A673 (cell line): ENCODE data around the gene PILRB. TPM values are rescaled to one million over a fixed set of nuclear protein-coding genes. Genes with fewer than 3 reads are reported as not detected.

Source experiments
- BruUV-seq: library from RNA; stranded (reverse); fragments of 400-500 nt; replicated peaks from 2 replicates; lab custom pipeline; 2021; lab: Mats Ljungman, UMichigan
- CTCF ChIA-PET: fragments of 300-600 bp; sonication (Branson Sonifier 250); formaldehyde crosslinking; loops from one replicate; lab custom pipeline; 2022; ENCODE audit warnings: antibody characterized with exemption; lab: Charles Lee
- POLR2A ChIA-PET: fragments of 300-600 bp; sonication (Branson Sonifier 250); formaldehyde crosslinking; loops from one replicate; lab custom pipeline; 2022; ENCODE audit warnings: antibody characterized with exemption; ENCODE audit not compliant: low non-redundant PET; lab: Charles Lee
- DNase-seq: peaks from one replicate; pipeline ENCODE4 v3.0.0-alpha.2; 2015; ENCODE audit warnings: low spot score
- H3K27ac ChIP-seq: fragments of 200-600 bp; sonication (generic); 2 replicates; pipeline ENCODE4 v1.5.1; 2016; ENCODE audit warnings: mixed run types, low read depth, mild to moderate bottlenecking, mixed read lengths, antibody characterized with exemption, low read length; ENCODE audit not compliant: poor library complexity, severe bottlenecking
- H3K27me3 ChIP-seq: fragments of 200-600 bp; sonication (generic); replicated peaks from 2 replicates; pipeline ENCODE4 v1.6.1; 2017; ENCODE audit warnings: mixed run types, low read depth, mild to moderate bottlenecking, mixed read lengths, antibody characterized with exemption, low read length; ENCODE audit not compliant: insufficient read depth, poor library complexity
- H3K36me3 ChIP-seq: fragments of 200-600 bp; sonication (generic); 2 replicates; pipeline ENCODE4 v1.6.1; 2016; ENCODE audit warnings: mixed run types, mild to moderate bottlenecking, mixed read lengths, antibody characterized with exemption, low read length; ENCODE audit not compliant: insufficient read depth, poor library complexity, severe bottlenecking
- H3K4me1 ChIP-seq: fragments of 200-600 bp; sonication (generic); 2 replicates; pipeline ENCODE4 v1.6.1; 2017; ENCODE audit warnings: mixed run types, mild to moderate bottlenecking, mixed read lengths, antibody characterized with exemption, low read length; ENCODE audit not compliant: insufficient read depth, poor library complexity, severe bottlenecking
- H3K4me3 ChIP-seq: fragments of 200-600 bp; sonication (generic); 2 replicates; pipeline ENCODE4 v1.5.1; 2016; ENCODE audit warnings: low read depth, mixed run types, mild to moderate bottlenecking, mixed read lengths, low read length; ENCODE audit not compliant: poor library complexity, severe bottlenecking
- H3K9me3 ChIP-seq: fragments of 200-600 bp; sonication (generic); 2 replicates; pipeline ENCODE4 v1.6.1; 2016; ENCODE audit warnings: mixed run types, low read depth, mild to moderate bottlenecking, mixed read lengths, antibody characterized with exemption, low read length; ENCODE audit not compliant: poor library complexity, severe bottlenecking
- CTCF ChIP-seq: fragments of 300-800, 200-600 bp; sonication (generic); conservative IDR thresholded peaks from 2 replicates; pipeline ENCODE4 v1.5.1; 2017; ENCODE audit warnings: low read depth, mild to moderate bottlenecking, antibody characterized with exemption, low read length, moderate library complexity, mixed read lengths
- EZH2 ChIP-seq: fragments of 200-600 bp; sonication (generic); IDR thresholded peaks from 2 replicates; pipeline ENCODE4 v1.6.1; 2017; ENCODE audit warnings: borderline replicate concordance, low read depth, mild to moderate bottlenecking, mixed read lengths, antibody characterized with exemption, low read length; ENCODE audit not compliant: poor library complexity, severe bottlenecking
- intact Hi-C: fragments of 100-400 bp; cut with micrococcal nuclease; formaldehyde crosslinking; loops from one replicate; pipeline ENCODE4 v1.10.0; 2022; ENCODE audit not compliant: unreplicated experiment
- total RNA-seq: library from RNA; stranded (reverse); gene quantifications from 2 replicates; pipeline ENCODE4 v1.2.3, GENCODE V29; 2021

PILRB gene
- total RNA-seq, 1 experiment from 2014 or later = 26.5 TPM

DNA sequence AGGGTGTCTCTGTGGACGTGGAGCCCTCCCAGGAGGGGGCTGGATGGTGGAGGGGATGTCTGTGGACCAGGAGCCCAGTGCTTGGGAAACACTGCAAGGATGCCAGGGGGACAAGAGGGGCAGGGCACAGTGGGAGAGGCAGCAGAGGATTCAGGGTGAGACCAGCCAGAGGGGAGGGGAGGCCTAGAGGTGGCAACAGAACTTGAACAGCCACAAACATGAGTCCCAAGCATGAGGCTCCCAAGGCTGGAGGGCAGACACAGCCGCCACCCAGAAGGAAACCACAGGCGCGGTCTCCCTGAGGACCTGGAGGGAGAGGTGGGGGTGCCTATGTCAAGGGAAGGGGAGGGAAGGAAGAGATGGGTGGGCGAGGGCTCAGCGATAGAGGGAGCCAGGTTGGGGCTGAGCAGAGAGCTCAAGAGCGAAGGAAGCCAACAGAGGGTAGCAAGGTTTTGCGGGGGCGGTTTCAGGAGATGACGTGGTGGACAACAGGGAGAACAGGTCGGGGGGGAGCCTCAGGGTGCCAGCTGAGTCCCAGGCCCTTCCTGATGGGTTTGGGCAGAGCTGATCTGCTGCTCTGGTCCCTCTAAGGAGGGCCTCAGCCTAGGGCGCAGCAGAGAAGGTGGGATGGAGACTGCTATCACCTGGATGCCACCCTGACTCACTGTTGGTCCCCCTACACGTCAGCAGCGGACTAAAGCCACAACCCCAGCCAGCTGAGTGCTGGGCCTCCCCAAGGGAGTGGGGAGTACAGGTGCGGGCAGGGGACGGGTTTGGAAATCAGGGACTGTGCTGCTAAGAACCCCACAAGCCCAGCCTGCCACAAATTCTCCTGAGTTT, 8.7 kb downstream of the PILRB start:
- Histone ChIP-seq H3K27me3 (no peaks in the 10 kb centered on the region), H3K4me3 (no peak overlapping the region), H3K9me3 (no peaks in the 10 kb centered on the region), H3K27ac (no peak overlapping the region), H3K4me1 (no peaks in the 10 kb centered on the region), H3K36me3 (peaks cover 20% of the 10 kb centered on the region)
- no TSS peak for BruUV-seq
- DNase-seq = no peak
- POLR2A ChIA-PET = no interaction called here
- intact Hi-C loops = no loop called here
- CTCF ChIA-PET = no interaction called here
- TF ChIP-seq EZH2 (no peak), CTCF (no peak)

- no peaks in the 10 kb centered on the region for H3K9me3 ChIP-seq
- no peak overlapping the region for H3K27ac ChIP-seq
- CTCF ChIA-PET = no interaction called here
- H3K27me3 ChIP-seq = no peaks in the 10 kb centered on the region
- no peak overlapping the region for H3K4me3 ChIP-seq
- intact Hi-C loops = no loop called here
- POLR2A ChIA-PET = no interaction called here
- TF ChIP-seq EZH2 (no peak), CTCF (no peak)
- no peak for DNase-seq
- peaks cover 14% of the 10 kb centered on the region for H3K36me3 ChIP-seq
- no peaks in the 10 kb centered on the region for H3K4me1 ChIP-seq
- no TSS peak for BruUV-seq
Measured at GRCh38 chr7:100367251-100367620, 9.3 kb downstream of the PILRB start.

DNA sequence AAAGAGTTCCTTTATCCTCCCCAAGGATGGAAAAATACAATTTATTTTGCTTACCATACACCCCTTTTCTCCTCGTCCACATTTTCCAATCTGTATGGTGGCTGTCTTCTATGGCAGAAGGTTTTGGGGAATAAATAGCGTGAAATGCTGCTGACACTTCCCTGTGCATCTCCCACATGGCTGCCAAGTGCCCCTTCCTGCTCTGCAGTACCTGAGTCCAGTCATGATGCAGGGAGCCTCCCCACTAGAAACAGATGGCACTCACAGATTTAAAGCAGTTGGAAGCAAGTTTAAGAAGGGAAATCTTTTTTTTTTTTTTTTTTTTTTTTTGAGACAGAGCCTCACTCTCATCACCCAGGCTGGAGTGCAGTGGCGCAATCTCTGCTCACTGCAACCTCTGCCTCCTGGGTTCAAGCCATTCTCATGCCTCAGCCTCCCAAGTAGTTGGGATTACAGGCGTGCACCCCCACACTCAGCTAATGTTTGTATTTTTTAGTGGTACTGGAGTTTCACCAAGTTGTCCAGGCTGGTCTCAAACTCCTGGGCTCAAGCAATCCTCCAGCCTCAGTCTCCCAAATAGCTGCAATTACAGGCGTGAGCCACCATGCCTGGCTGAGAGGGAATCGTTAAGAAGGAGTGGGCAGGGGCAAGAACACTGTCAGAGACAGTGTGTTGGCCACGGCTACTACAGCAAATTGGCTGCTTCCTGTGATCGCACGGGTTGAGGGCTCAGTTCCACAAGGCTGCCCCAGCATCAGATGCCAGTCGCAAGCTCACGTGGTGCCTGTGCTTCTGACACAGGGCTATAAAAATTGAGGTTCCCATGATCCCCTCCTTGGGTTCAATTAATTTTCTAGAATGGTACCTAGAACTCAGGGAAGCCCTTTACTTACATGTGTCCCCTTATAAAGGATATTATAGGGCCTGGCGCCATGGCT, 10.0 kb downstream of the PILRB start:
- Histone ChIP-seq H3K27ac (no peak overlapping the region), H3K27me3 (no peaks in the 10 kb centered on the region), H3K4me1 (no peaks in the 10 kb centered on the region), H3K36me3 (peaks cover 8% of the 10 kb centered on the region), H3K9me3 (no peaks in the 10 kb centered on the region), H3K4me3 (no peak overlapping the region)
- intact Hi-C loops = no loop called here
- ChIA-PET POLR2A (no interaction called here), CTCF (no interaction called here)
- no peak for TF ChIP-seq CTCF
- no peak for TF ChIP-seq EZH2
- DNase-seq = no peak
- no TSS peak for BruUV-seq
